HepG2 (cell line): ENCODE data around the gene PGP. TPM values are rescaled to one million over a fixed set of nuclear protein-coding genes. Genes with fewer than 3 reads are reported as not detected.

Source experiments
- ARNT2 ChIP-seq: sonication (generic); formaldehyde crosslinking; IDR thresholded peaks from 2 replicates; pipeline ENCODE4 v1.8.0; 2022; ENCODE audit warnings: mild to moderate bottlenecking, low read depth, missing genetic modification reagents, moderate library complexity
- EP300 ChIP-seq, 3 experiments: sonication (generic) in 1 of 3; formaldehyde crosslinking in 1 of 3; IDR thresholded peaks; 2 replicates each; pipeline versions ENCODE4 v1.5.1 to v1.6.1; 2011 to 2020; ENCODE audit warnings: low read depth in 2 of 3, low read length in 2 of 3, borderline replicate concordance in 1 of 3, improper control_type of control experiment in 1 of 3, mild to moderate bottlenecking in 1 of 3, missing genetic modification reagents in 1 of 3, moderate library complexity in 1 of 3
- FOSL2 ChIP-seq: sonication (generic); formaldehyde crosslinking; IDR thresholded peaks from 2 replicates; pipeline ENCODE4 v1.4.0; 2020; ENCODE audit warnings: missing genetic modification reagents
- MTA1 ChIP-seq: sonication (generic); formaldehyde crosslinking; IDR thresholded peaks from 2 replicates; pipeline ENCODE4 v1.4.0; 2020; ENCODE audit warnings: missing genetic modification reagents, mild to moderate bottlenecking, borderline replicate concordance
- NR2F1 ChIP-seq, 2 experiments: fragments of 450-650 bp in 1 of 2; formaldehyde crosslinking in 1 of 2; IDR thresholded peaks; 2 replicates each; pipeline versions ENCODE4 v1.5.0 to v1.6.1; 2016 to 2020; ENCODE audit warnings: mild to moderate bottlenecking in 1 of 2, missing compliant biosample characterization in 1 of 2, missing genetic modification reagents in 1 of 2, moderate library complexity in 1 of 2
- RBFOX2 ChIP-seq: fragments of 200-400 bp; formaldehyde crosslinking; IDR thresholded peaks from 2 replicates; pipeline ENCODE4 v1.6.1; 2017; ENCODE audit warnings: low read depth, mild to moderate bottlenecking, low read length
- REST ChIP-seq, 2 experiments: IDR thresholded peaks; 2 replicates each; pipeline ENCODE4 v1.6.1; 2011 to 2012; ENCODE audit warnings: low read length in 2 of 2, borderline replicate concordance in 1 of 2, low read depth in 1 of 2, mild to moderate bottlenecking in 1 of 2, moderate library complexity in 1 of 2
- RXRA ChIP-seq: sonication (generic); formaldehyde crosslinking; IDR thresholded peaks from 2 replicates; pipeline ENCODE4 v1.5.1; 2020; ENCODE audit warnings: missing genetic modification reagents
- SOX6 ChIP-seq, 2 experiments: fragments of 450-650 bp in 1 of 2; sonication (generic) in 1 of 2; formaldehyde crosslinking in 1 of 2; IDR thresholded peaks; 2 replicates each; pipeline versions ENCODE4 v1.4.0 to v1.6.1; 2017 to 2020; ENCODE audit warnings: antibody characterized with exemption in 1 of 2, mild to moderate bottlenecking in 1 of 2, missing genetic modification reagents in 1 of 2
- TBX3 ChIP-seq: fragments of 450-650 bp; IDR thresholded peaks from 2 replicates; pipeline ENCODE4 v1.6.1; 2017; ENCODE audit warnings: antibody characterized with exemption, mild to moderate bottlenecking, inconsistent platforms, borderline replicate concordance
- XRCC5 ChIP-seq: fragments of 200-400 bp; formaldehyde crosslinking; optimal IDR thresholded peaks from 2 replicates; pipeline ENCODE3; 2017; ENCODE audit warnings: mild to moderate bottlenecking, low read length
- ZBTB25 ChIP-seq: IDR thresholded peaks from 2 replicates; pipeline ENCODE4 v1.6.1; 2018; ENCODE audit warnings: missing genetic modification reagents
- ZBTB37 ChIP-seq: sonication (generic); formaldehyde crosslinking; IDR thresholded peaks from 2 replicates; pipeline ENCODE4 v1.4.0; 2020; ENCODE audit warnings: mild to moderate bottlenecking, missing genetic modification reagents
- ZBTB7B ChIP-seq: sonication (generic); formaldehyde crosslinking; IDR thresholded peaks from 2 replicates; pipeline ENCODE4 v1.4.0; 2020; ENCODE audit warnings: missing genetic modification reagents
- ZHX1 ChIP-seq: sonication (generic); formaldehyde crosslinking; IDR thresholded peaks from 2 replicates; pipeline ENCODE4 v1.8.1; 2022; ENCODE audit warnings: low read depth, mild to moderate bottlenecking, missing genetic modification reagents
- ZNF614 ChIP-seq: IDR thresholded peaks from 2 replicates; pipeline ENCODE4 v1.6.1; 2018; ENCODE audit warnings: missing biosample characterization, missing genetic modification reagents, inconsistent platforms, borderline replicate concordance
- polyA plus RNA-seq, 8 experiments: library from polyadenylated mRNA; depleted of rRNA in 3 of 8; stranded (reverse) in 7 of 8; unstranded in 1 of 8; fragments of >200 nt; fragmentation: Illumina TruSeq in 4 of 8; extraction: Trizol in 4 of 8; gene quantifications; 2 replicates each; pipeline versions ENCODE4 v1.2.1 to v1.2.3, GENCODE V29; 2011 to 2016; ENCODE audit warnings: low read depth in 4 of 8, missing spikeins in 1 of 8, mixed read lengths in 1 of 8; ENCODE audit not compliant: insufficient read depth in 1 of 8
- total RNA-seq, 5 experiments: library from RNA; depleted of rRNA; stranded (reverse); fragments of >200 nt; fragmentation: Illumina TruSeq; extraction: Trizol; gene quantifications; 2 replicates each; pipeline ENCODE4 v1.2.3, GENCODE V29; 2016; ENCODE audit warnings: low read depth in 1 of 5

PGP gene
- total and polyA plus RNA-seq, 2 of the 13 experiments (the other 11 are each of a cell fraction or from before 2014, with no cell fraction given) = 7.3 to 18.3 TPM

DNA sequence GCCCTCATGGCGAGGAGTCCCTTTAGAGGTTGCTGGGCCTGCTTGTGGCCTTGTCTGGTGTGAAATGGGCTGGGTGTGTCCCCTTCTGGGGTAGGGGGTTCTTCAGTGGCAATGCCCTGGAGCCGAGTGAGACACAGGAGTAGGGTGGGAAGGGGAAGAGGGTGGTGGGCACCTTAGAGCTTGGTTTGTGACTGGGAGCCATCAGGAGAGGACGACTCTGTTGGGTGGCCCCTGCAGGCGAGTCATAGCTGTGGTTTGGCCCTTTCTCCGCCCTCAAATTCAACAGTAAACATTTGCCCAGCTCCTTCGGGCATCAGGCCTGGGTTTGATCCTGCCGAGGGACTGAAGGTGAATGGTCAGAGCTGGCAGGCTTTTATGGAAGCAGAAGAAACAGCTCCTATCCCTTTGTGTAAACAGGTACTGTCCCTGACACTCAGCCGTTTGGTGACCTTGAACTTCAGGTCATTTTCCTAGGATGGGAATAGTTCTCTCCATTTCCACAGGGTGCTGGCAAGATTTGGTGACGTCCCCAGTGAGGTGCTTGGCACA, 11.7 kb upstream of the PGP start (continued):
- no peak for TF ChIP-seq SOX6 (IDR thresholded peaks at IDR 0.05)
- peak; percentile 67 for TF ChIP-seq SOX6 (CRISPR knock-in tag; IDR thresholded peaks at IDR 0.05)
- TF ChIP-seq TBX3 = peak; percentile 71; the same call in 1 of the 2 replicates
- peak; percentile 43 for TF ChIP-seq XRCC5
- peak; percentile 44; the same call in 1 of the 2 replicates for TF ChIP-seq ZBTB37 (CRISPR knock-in tag)
- TF ChIP-seq ZNF614 (CRISPR knock-in tag) = 0 out of 2 replicates have a peak, but pooled peaks have one; percentile 39
- TF ChIP-seq ARNT2 (CRISPR knock-in tag) = no peak
- TF ChIP-seq REST (IDR thresholded peaks at IDR 0.05; ENCODE audit: borderline replicate concordance in 1 of 2, low read depth in 1 of 2, low read length in 2 of 2) = 0 out of 4 replicates have a peak, but pooled peaks of 1 of the 2 experiments have one; percentile 22
- 0 out of 2 replicates have a peak, but pooled peaks have one; percentile 26 for TF ChIP-seq RBFOX2
- peak; percentile 93 for TF ChIP-seq RXRA (CRISPR knock-in tag)
- TF ChIP-seq FOSL2 = peak; percentile 61
- TF ChIP-seq ZHX1 = peak; percentile 77; the same call in 1 of the 2 replicates
- peak in 1 of 2 experiments; percentile 68; a peak in 1 of 4 replicates for TF ChIP-seq EP300 (IDR thresholded peaks at IDR 0.05; ENCODE audit: low read depth in 2 of 2, low read length in 2 of 2)
- peak; percentile 55; the same call in 1 of the 2 replicates for TF ChIP-seq EP300 (CRISPR knock-in tag; IDR thresholded peaks at IDR 0.05; ENCODE audit: borderline replicate concordance)
- TF ChIP-seq MTA1 (CRISPR knock-in tag) = peak; percentile 75; the same call in 1 of the 2 replicates
- TF ChIP-seq NR2F1 (CRISPR knock-in tag; IDR thresholded peaks at IDR 0.05) = peak; percentile 79 to 80
- peak; percentile 53; the same call in 1 of the 2 replicates for TF ChIP-seq ZBTB7B
- peak; percentile 14; the same call in 1 of the 2 replicates for TF ChIP-seq ZBTB25 (CRISPR knock-in tag)
